Measurements from ENCODE around the gene P4HTM. TPM values are rescaled to one million over a fixed set of nuclear protein-coding genes. Genes with fewer than 3 reads are reported as not detected.

Gene P4HTM
- total and polyA plus RNA-seq, 2 of the 4 experiments (the other 2 are of a cell fraction) = 10.4 to 26.1 TPM

DNA sequence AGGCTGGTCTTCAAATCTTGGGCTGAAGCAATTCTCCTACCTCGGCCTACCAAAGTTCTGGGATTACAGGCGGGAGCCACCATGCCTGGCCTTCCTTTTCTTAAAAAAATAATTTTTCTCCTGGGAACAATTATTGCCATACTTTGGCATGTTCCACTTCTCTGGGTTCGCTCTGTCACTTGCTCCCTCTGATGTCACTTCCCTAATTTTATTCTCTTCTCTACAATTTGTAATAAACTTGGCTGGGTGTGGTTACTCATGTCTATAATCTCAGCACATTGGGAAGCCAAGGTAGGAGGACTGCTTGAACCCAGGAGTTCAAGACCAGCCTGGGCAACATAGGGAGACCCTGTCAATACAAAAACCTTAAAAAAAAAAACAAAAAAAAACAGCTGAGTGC, 45.2 kb downstream of the P4HTM start:
- no CpG with 5 or more reads among the region's 3 CpGs for WGBS, 2 experiments (ENCODE audit: extremely low coverage in 2 of 2, insufficient read length in 1 of 2)
- Histone ChIP-seq H3K9me1 (ENCODE audit: insufficient read depth, low read length) (no peaks in the 10 kb centered on the region), H2AFZ (replicated peaks; ENCODE audit: low read length, poor library complexity) (no peak overlapping the region), H2AK9ac (replicated peaks; ENCODE audit: low read depth, low read length, poor library complexity) (no peak overlapping the region), H2BK20ac (ENCODE audit: low read depth, low read length) (no peak overlapping the region), H2AK5ac (ENCODE audit: low read depth, low read length) (no peak overlapping the region), H3K23ac (ENCODE audit: low read depth, low read length) (no peak overlapping the region), H2BK5ac (ENCODE audit: low read depth, low read length, poor library complexity, severe bottlenecking) (no peak overlapping the region), H3K9ac (ENCODE audit: low read depth, low read length) (no peak overlapping the region), H3K56ac (ENCODE audit: extremely low read depth, insufficient read depth, low read length) (no peak overlapping the region), H3K4me1 (ENCODE audit: control insufficient read depth, insufficient read depth, low read length) (peaks cover 4% of the 10 kb centered on the region), H4K91ac (ENCODE audit: insufficient read depth, low read depth, low read length) (no peak overlapping the region), H3K36me3 (ENCODE audit: control insufficient read depth, insufficient read depth, low read length) (peaks cover 41% of the 10 kb centered on the region), H4K20me1 (ENCODE audit: insufficient read depth, low read length) (no peaks in the 10 kb centered on the region), H3K4ac (ENCODE audit: low read depth, low read length) (no peak overlapping the region), H4K8ac (ENCODE audit: low read depth in 2 of 2, low read length in 2 of 2) (no peak overlapping the region), H4K5ac (ENCODE audit: low read depth, low read length) (no peak overlapping the region), H3K27me3 (ENCODE audit: control insufficient read depth, insufficient read depth, low read length) (no peaks in the 10 kb centered on the region), H2BK120ac (ENCODE audit: low read depth, low read length) (no peak overlapping the region), H2BK15ac (ENCODE audit: low read depth, low read length) (no peak overlapping the region), H3K18ac (ENCODE audit: low read depth, low read length) (no peak overlapping the region), H3K79me1 (ENCODE audit: low read depth in 1 of 2, low read length in 2 of 2) (peaks cover 11 to 30% of the 10 kb centered on the region in 2 experiments), H3K27ac (ENCODE audit: insufficient read depth, low read length) (no peak overlapping the region), H3K4me3 (ENCODE audit: insufficient read depth, low read depth, low read length) (no peak overlapping the region), H3K9me3 (ENCODE audit: control insufficient read depth, insufficient read depth, low read length) (no peaks in the 10 kb centered on the region), H3K14ac (replicated peaks; ENCODE audit: low read depth, low read length) (no peak overlapping the region), H3K4me2 (ENCODE audit: low read depth, low read length) (no peak overlapping the region)
- in situ Hi-C loops (cut with MboI; ENCODE audit: low sequenced_read_pairs) = no loop called here
- TF ChIP-seq RCOR1 (IDR thresholded peaks at IDR 0.05; ENCODE audit: insufficient replicate concordance, low read length) (no peak), MAFK (IDR thresholded peaks at IDR 0.05; ENCODE audit: low read depth, low read length) (no peak), RAD21 (IDR thresholded peaks at IDR 0.05; ENCODE audit: low read length) (no peak)
- TF ChIP-seq, protein P1, sequence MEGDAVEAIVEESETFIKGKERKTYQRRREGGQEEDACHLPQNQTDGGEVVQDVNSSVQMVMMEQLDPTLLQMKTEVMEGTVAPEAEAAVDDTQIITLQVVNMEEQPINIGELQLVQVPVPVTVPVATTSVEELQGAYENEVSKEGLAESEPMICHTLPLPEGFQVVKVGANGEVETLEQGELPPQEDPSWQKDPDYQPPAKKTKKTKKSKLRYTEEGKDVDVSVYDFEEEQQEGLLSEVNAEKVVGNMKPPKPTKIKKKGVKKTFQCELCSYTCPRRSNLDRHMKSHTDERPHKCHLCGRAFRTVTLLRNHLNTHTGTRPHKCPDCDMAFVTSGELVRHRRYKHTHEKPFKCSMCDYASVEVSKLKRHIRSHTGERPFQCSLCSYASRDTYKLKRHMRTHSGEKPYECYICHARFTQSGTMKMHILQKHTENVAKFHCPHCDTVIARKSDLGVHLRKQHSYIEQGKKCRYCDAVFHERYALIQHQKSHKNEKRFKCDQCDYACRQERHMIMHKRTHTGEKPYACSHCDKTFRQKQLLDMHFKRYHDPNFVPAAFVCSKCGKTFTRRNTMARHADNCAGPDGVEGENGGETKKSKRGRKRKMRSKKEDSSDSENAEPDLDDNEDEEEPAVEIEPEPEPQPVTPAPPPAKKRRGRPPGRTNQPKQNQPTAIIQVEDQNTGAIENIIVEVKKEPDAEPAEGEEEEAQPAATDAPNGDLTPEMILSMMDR (conservative IDR thresholded peaks at IDR 0.05; ENCODE audit: low read depth, low read length) = no peak
- intact Hi-C loops (cut with micrococcal nuclease) = no loop called here
- DNase-seq (no peak), ATAC-seq (ENCODE audit: low read depth) (no peak)
- dilution Hi-C loops (cut with HindIII; ENCODE audit: low sequenced_read_pairs, unreplicated experiment) = no loop called here
- BruUV-seq (replicated peaks) = no TSS peak
- ChIA-PET CTCF (no interaction called here), POLR2A (ENCODE audit: unreplicated experiment) (no interaction called here)

Measured in IMR-90 (cell line).